Adipocyte (in vitro differentiated cells): Measurements from ENCODE around the gene PRG3.

Source experiments
- DNase-seq: peaks from one replicate; pipeline ENCODE4 v3.0.0-alpha.2; 2015; ENCODE audit warnings: low read depth
- H3K27me3 ChIP-seq: replicated peaks from 2 replicates; pipeline ENCODE4 v1.7.0; 2013; ENCODE audit warnings: mild to moderate bottlenecking, low read length, moderate library complexity; ENCODE audit not compliant: control insufficient read depth, insufficient read depth
- H3K36me3 ChIP-seq: 2 replicates; pipeline ENCODE4 v1.7.0; 2013; ENCODE audit warnings: low read length, mild to moderate bottlenecking, moderate library complexity; ENCODE audit not compliant: control insufficient read depth, insufficient read depth, severe bottlenecking
- H3K4me1 ChIP-seq: 2 replicates; pipeline ENCODE4 v1.7.0; 2013; ENCODE audit warnings: mild to moderate bottlenecking, low read length, moderate library complexity; ENCODE audit not compliant: control insufficient read depth, insufficient read depth
- H3K4me3 ChIP-seq: 2 replicates; pipeline ENCODE4 v1.7.0; 2013; ENCODE audit warnings: mild to moderate bottlenecking, low read length, moderate library complexity
- H3K9ac ChIP-seq: 2 replicates; pipeline ENCODE4 v1.7.0; 2013; ENCODE audit warnings: mild to moderate bottlenecking, low read length, moderate library complexity
- H3K9me3 ChIP-seq: 2 replicates; pipeline ENCODE4 v1.7.0; 2013; ENCODE audit warnings: mild to moderate bottlenecking, low read length, moderate library complexity; ENCODE audit not compliant: control insufficient read depth

Gene PRG3

GRCh38 chr11:57421805-57422204 is 40.9 kb upstream of the PRG3 start:
- peaks cover 50% of the 10 kb centered on the region for H3K4me1 ChIP-seq
- H3K9me3 ChIP-seq: no peaks in the 10 kb centered on the region
- no peak for DNase-seq
- H3K4me3 ChIP-seq: no peak overlapping the region
- H3K9ac ChIP-seq: no peak overlapping the region
- H3K27me3 ChIP-seq: no peaks in the 10 kb centered on the region
- H3K36me3 ChIP-seq: peaks cover 16% of the 10 kb centered on the region

GRCh38 chr11:57421066-57421465 is 40.1 kb upstream of the PRG3 start:
- H3K4me3 ChIP-seq: no peak overlapping the region
- no peaks in the 10 kb centered on the region for H3K9me3 ChIP-seq
- no peak overlapping the region for H3K9ac ChIP-seq
- no peak for DNase-seq
- H3K27me3 ChIP-seq: no peaks in the 10 kb centered on the region
- peaks cover 22% of the 10 kb centered on the region for H3K36me3 ChIP-seq
- peaks cover 50% of the 10 kb centered on the region for H3K4me1 ChIP-seq

- Histone ChIP-seq H3K4me3 (no peak overlapping the region), H3K4me1 (peaks cover 31% of the 10 kb centered on the region), H3K9me3 (no peaks in the 10 kb centered on the region), H3K36me3 (peaks cover 40% of the 10 kb centered on the region), H3K27me3 (no peaks in the 10 kb centered on the region), H3K9ac (no peak overlapping the region)
- no peak for DNase-seq
These were observed 38.2 kb upstream of the PRG3 start for GRCh38 chr11:57419146-57419545.

GRCh38 chr11:57418131-57418530 is 37.2 kb upstream of the PRG3 start:
- Histone ChIP-seq H3K4me1 (peaks cover 30% of the 10 kb centered on the region), H3K9me3 (no peaks in the 10 kb centered on the region), H3K27me3 (no peaks in the 10 kb centered on the region), H3K4me3 (no peak overlapping the region), H3K9ac (no peak overlapping the region), H3K36me3 (peaks cover 50% of the 10 kb centered on the region)
- no peak for DNase-seq

- no peaks in the 10 kb centered on the region for H3K27me3 ChIP-seq
- peaks cover 30% of the 10 kb centered on the region for H3K4me1 ChIP-seq
- no peak overlapping the region for H3K4me3 ChIP-seq
- peak overlapping the region; percentile 44 for H3K9ac ChIP-seq
- no peaks in the 10 kb centered on the region for H3K9me3 ChIP-seq
- DNase-seq: peak; percentile 87
- H3K36me3 ChIP-seq: peaks cover 52% of the 10 kb centered on the region
These were observed 36.1 kb upstream of the PRG3 start for GRCh38 chr11:57417056-57417455.

GRCh38 chr11:57416436-57416835 is 35.5 kb upstream of the PRG3 start:
- no peak overlapping the region for H3K4me3 ChIP-seq
- no peaks in the 10 kb centered on the region for H3K9me3 ChIP-seq
- no peak for DNase-seq
- peaks cover 30% of the 10 kb centered on the region for H3K4me1 ChIP-seq
- H3K36me3 ChIP-seq: peaks cover 52% of the 10 kb centered on the region
- H3K9ac ChIP-seq: peak overlapping the region; percentile 44
- no peaks in the 10 kb centered on the region for H3K27me3 ChIP-seq

GRCh38 chr11:57414612-57415212 is 33.8 kb upstream of the PRG3 start:
- peaks cover 42% of the 10 kb centered on the region for H3K36me3 ChIP-seq
- DNase-seq: no peak
- H3K9me3 ChIP-seq: no peaks in the 10 kb centered on the region
- H3K4me3 ChIP-seq: no peak overlapping the region
- H3K9ac ChIP-seq: no peak overlapping the region
- H3K4me1 ChIP-seq: peaks cover 40% of the 10 kb centered on the region
- H3K27me3 ChIP-seq: no peaks in the 10 kb centered on the region

- H3K27me3 ChIP-seq: no peaks in the 10 kb centered on the region
- H3K9ac ChIP-seq: no peak overlapping the region
- DNase-seq: no peak
- no peaks in the 10 kb centered on the region for H3K9me3 ChIP-seq
- no peak overlapping the region for H3K4me3 ChIP-seq
- H3K36me3 ChIP-seq: peaks cover 52% of the 10 kb centered on the region
- peaks cover 35% of the 10 kb centered on the region for H3K4me1 ChIP-seq
These were observed 32.7 kb upstream of the PRG3 start for GRCh38 chr11:57413681-57414080.

GRCh38 chr11:57410287-57410686 is 29.3 kb upstream of the PRG3 start:
- DNase-seq: peak; percentile 68
- Histone ChIP-seq H3K9ac (no peak overlapping the region), H3K36me3 (peaks cover 46% of the 10 kb centered on the region), H3K4me1 (peaks cover 35% of the 10 kb centered on the region), H3K4me3 (no peak overlapping the region), H3K9me3 (no peaks in the 10 kb centered on the region), H3K27me3 (no peaks in the 10 kb centered on the region)

GRCh38 chr11:57409321-57410100 is 28.6 kb upstream of the PRG3 start:
- DNase-seq: no peak
- Histone ChIP-seq H3K4me1 (peaks cover 35% of the 10 kb centered on the region), H3K9ac (no peak overlapping the region), H3K27me3 (no peaks in the 10 kb centered on the region), H3K4me3 (no peak overlapping the region), H3K36me3 (peaks cover 39% of the 10 kb centered on the region), H3K9me3 (no peaks in the 10 kb centered on the region)

- Histone ChIP-seq H3K4me3 (no peak overlapping the region), H3K36me3 (peaks cover 33% of the 10 kb centered on the region), H3K27me3 (no peaks in the 10 kb centered on the region), H3K9me3 (no peaks in the 10 kb centered on the region), H3K4me1 (peaks cover 35% of the 10 kb centered on the region), H3K9ac (no peak overlapping the region)
- no peak for DNase-seq
These were observed 27.8 kb upstream of the PRG3 start for GRCh38 chr11:57408771-57409170.
